ENCODE measurements around the gene RAB6B. TPM values are rescaled to one million over a fixed set of nuclear protein-coding genes. Genes with fewer than 3 reads are reported as not detected.

Gene RAB6B
- polyA plus RNA-seq, 1 donor (not counting 4 experiments of a cell fraction or from before 2014, with no cell fraction given) = 2.2 TPM

GRCh38 chr3:133874344-133874743 is 21.3 kb downstream of the RAB6B start:
- Histone ChIP-seq H4K20me1 (ENCODE audit: control insufficient read depth, extremely low read depth, insufficient read depth, low read length) (no peaks in the 10 kb centered on the region), H3K27me3 (ENCODE audit: control insufficient read depth, extremely low read depth, insufficient read depth, low read length) (peaks cover 13% of the 10 kb centered on the region), H3K36me3 (ENCODE audit: control insufficient read depth in 2 of 2, extremely low read depth in 1 of 2, insufficient read depth in 2 of 2, low read length in 2 of 2) (no peaks in the 10 kb centered on the region), H2AFZ (ENCODE audit: control insufficient read depth, low read length) (no peak overlapping the region), H3K4me3 (ENCODE audit: control insufficient read depth in 2 of 3, extremely low read depth in 1 of 3, insufficient read depth in 2 of 3, low read depth in 1 of 3, low read length in 3 of 3) (no peak overlapping the region), H3K9me3 (ENCODE audit: control insufficient read depth, low read depth, low read length) (no peaks in the 10 kb centered on the region), H3K4me2 (ENCODE audit: control insufficient read depth, extremely low read depth, insufficient read depth, low read depth, low read length) (no peak overlapping the region), H3K9ac (ENCODE audit: control insufficient read depth, extremely low read depth, insufficient read depth, low read length) (no peak overlapping the region), H3K4me1 (ENCODE audit: control insufficient read depth, extremely low read depth, insufficient read depth, low read length) (no peaks in the 10 kb centered on the region), H3K27ac (ENCODE audit: control insufficient read depth, insufficient read depth, low read length) (no peak overlapping the region), H3K79me2 (ENCODE audit: control insufficient read depth, insufficient read depth, low read length) (no peaks in the 10 kb centered on the region), H3K9me1 (ENCODE audit: control insufficient read depth, extremely low read depth, insufficient read depth, low read length) (no peaks in the 10 kb centered on the region)
- TF ChIP-seq EZH2 (IDR thresholded peaks at IDR 0.05; ENCODE audit: low read length) (no peak), CTCF (optimal IDR thresholded peaks at IDR 0.05 in 1 of 3, IDR thresholded peaks at IDR 0.05 in 1 of 3, conservative IDR thresholded peaks at IDR 0.05 in 1 of 3; ENCODE audit: extremely low read depth in 1 of 3, insufficient read depth in 2 of 3, low read length in 3 of 3) (no peak)
- FAIRE-seq = no peak
- DNase-seq (ENCODE audit: low read depth, low spot score) = no peak
- dilution Hi-C loops (cut with MboI; ENCODE audit: extremely low pct_ligation_motif_present, low sequenced_read_pairs) = loop anchor here (5.0 kb wide), 1 partner anchor 52 kb away; no protein-coding TSS in a partner anchor

- Histone ChIP-seq H4K20me1 (ENCODE audit: control insufficient read depth, extremely low read depth, insufficient read depth, low read length) (no peaks in the 10 kb centered on the region), H3K27me3 (ENCODE audit: control insufficient read depth, extremely low read depth, insufficient read depth, low read length) (peaks cover 16% of the 10 kb centered on the region), H3K79me2 (ENCODE audit: control insufficient read depth, insufficient read depth, low read length) (no peaks in the 10 kb centered on the region), H2AFZ (ENCODE audit: control insufficient read depth, low read length) (no peak overlapping the region), H3K9ac (ENCODE audit: control insufficient read depth, extremely low read depth, insufficient read depth, low read length) (no peak overlapping the region), H3K4me1 (ENCODE audit: control insufficient read depth, extremely low read depth, insufficient read depth, low read length) (no peaks in the 10 kb centered on the region), H3K9me3 (ENCODE audit: control insufficient read depth, low read depth, low read length) (no peaks in the 10 kb centered on the region), H3K4me2 (ENCODE audit: control insufficient read depth, extremely low read depth, insufficient read depth, low read depth, low read length) (no peak overlapping the region), H3K9me1 (ENCODE audit: control insufficient read depth, extremely low read depth, insufficient read depth, low read length) (no peaks in the 10 kb centered on the region), H3K36me3 (ENCODE audit: control insufficient read depth in 2 of 2, extremely low read depth in 1 of 2, insufficient read depth in 2 of 2, low read length in 2 of 2) (no peaks in the 10 kb centered on the region), H3K27ac (ENCODE audit: control insufficient read depth, insufficient read depth, low read length) (no peak overlapping the region), H3K4me3 (ENCODE audit: control insufficient read depth in 2 of 3, extremely low read depth in 1 of 3, insufficient read depth in 2 of 3, low read depth in 1 of 3, low read length in 3 of 3) (no peak overlapping the region)
- dilution Hi-C loops (cut with MboI; ENCODE audit: extremely low pct_ligation_motif_present, low sequenced_read_pairs) = loop anchor here (5.0 kb wide), 1 partner anchor 50 kb away; no protein-coding TSS in a partner anchor
- DNase-seq (ENCODE audit: low read depth, low spot score) (no peak), FAIRE-seq (no peak)
- TF ChIP-seq EZH2 (IDR thresholded peaks at IDR 0.05; ENCODE audit: low read length) (no peak), CTCF (optimal IDR thresholded peaks at IDR 0.05 in 1 of 3, IDR thresholded peaks at IDR 0.05 in 1 of 3, conservative IDR thresholded peaks at IDR 0.05 in 1 of 3; ENCODE audit: extremely low read depth in 1 of 3, insufficient read depth in 2 of 3, low read length in 3 of 3) (no peak)
Measured at GRCh38 chr3:133872781-133873180, 22.9 kb downstream of the RAB6B start.
